HG03196 (cell line): ENCODE results near the gene FGGY.

Source experiments
- ATAC-seq: cut with Tn5 transposase; IDR thresholded peaks from one replicate; pipeline ENCODE4 v1.9.1; 2021; ENCODE audit not compliant: unreplicated experiment

FGGY gene

GRCh38 chr1:59671066-59671952 is 374.4 kb downstream of the FGGY start:
- ATAC-seq, result no peak

GRCh38 chr1:59671953-59672305 is 375.0 kb downstream of the FGGY start:
- no peak for ATAC-seq

- no peak for ATAC-seq
Measured at GRCh38 chr1:59672851-59673572, 376.1 kb downstream of the FGGY start.

GRCh38 chr1:59673573-59674450 is 376.9 kb downstream of the FGGY start:
- no peak for ATAC-seq

GRCh38 chr1:59674595-59674994 is 377.7 kb downstream of the FGGY start:
- no peak for ATAC-seq

GRCh38 chr1:59675936-59676335 is 379.0 kb downstream of the FGGY start:
- no peak for ATAC-seq

GRCh38 chr1:59678040-59678439 is 381.1 kb downstream of the FGGY start:
- no peak for ATAC-seq

- ATAC-seq, result no peak
Measured at GRCh38 chr1:59678493-59679228, 381.8 kb downstream of the FGGY start.

GRCh38 chr1:59680044-59680443 is 383.1 kb downstream of the FGGY start:
- ATAC-seq, result no peak

GRCh38 chr1:59682396-59683080 is 385.6 kb downstream of the FGGY start:
- ATAC-seq, result no peak

- ATAC-seq, result no peak
Measured at GRCh38 chr1:59683197-59683596, 386.3 kb downstream of the FGGY start.

- ATAC-seq, result no peak
Measured at GRCh38 chr1:59684698-59685097, 387.8 kb downstream of the FGGY start.

- ATAC-seq, result no peak
Measured at GRCh38 chr1:59685101-59685500, 388.2 kb downstream of the FGGY start.

GRCh38 chr1:59685666-59686065 is 388.8 kb downstream of the FGGY start:
- no peak for ATAC-seq

- no peak for ATAC-seq
Measured at GRCh38 chr1:59686170-59686569, 389.3 kb downstream of the FGGY start.

GRCh38 chr1:59686574-59686973 is 389.7 kb downstream of the FGGY start:
- ATAC-seq, result no peak

- ATAC-seq, result no peak
Measured at GRCh38 chr1:59687081-59687480, 390.2 kb downstream of the FGGY start.

- ATAC-seq, result no peak
Measured at GRCh38 chr1:59688976-59689375, 392.1 kb downstream of the FGGY start.

- no peak for ATAC-seq
Measured at GRCh38 chr1:59689730-59690129, 392.8 kb downstream of the FGGY start.
